ENCODE measurements around the gene WDR5. TPM values are rescaled to one million over a fixed set of nuclear protein-coding genes. Genes with fewer than 3 reads are reported as not detected.

Gene WDR5
- total and polyA plus RNA-seq, 7 experiments from 2014 or later: 13.8 to 42.3 (median 20.2) TPM

DNA sequence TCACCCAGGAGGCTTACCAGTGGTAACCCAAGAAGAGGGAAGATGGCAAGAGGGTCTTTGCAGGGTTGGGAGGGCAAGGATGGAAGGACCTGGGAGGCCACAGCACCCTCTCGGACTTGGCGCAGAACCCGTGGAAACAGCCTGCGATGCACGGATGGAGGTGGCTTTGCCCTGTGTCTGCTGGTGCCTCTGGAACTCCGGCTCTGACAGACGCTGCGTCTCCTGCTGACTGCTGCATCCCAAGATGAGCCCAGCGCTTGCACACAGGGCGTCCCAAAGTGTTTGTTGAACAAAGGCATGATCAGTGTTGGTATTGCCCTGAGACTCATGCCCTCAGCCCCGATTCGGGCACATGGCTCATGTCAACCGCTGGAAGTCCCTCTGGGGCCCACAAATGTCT is 30.5 kb downstream of the WDR5 start:
- CTCF ChIA-PET: no interaction called here
- Histone ChIP-seq H3K9me3 (ENCODE audit: control insufficient read depth in 2 of 3, low read length in 3 of 3) (no peaks in the 10 kb centered on the region), H3K27ac (ENCODE audit: low read depth, low read length) (no peak overlapping the region), H3K4me1 (ENCODE audit: control insufficient read depth in 2 of 2, insufficient read depth in 2 of 2, low read length in 2 of 2) (peaks cover 0 to 18% of the 10 kb centered on the region in 2 donors), H3K36me3 (ENCODE audit: control insufficient read depth in 2 of 3, insufficient read depth in 3 of 3, low read length in 3 of 3) (no peaks in the 10 kb centered on the region), H3K4me3 (ENCODE audit: low read length) (no peak overlapping the region), H3K27me3 (ENCODE audit: control insufficient read depth in 2 of 2, insufficient read depth in 2 of 2, low read length in 2 of 2) (no peaks in the 10 kb centered on the region)
- Mint-ChIP-seq H3K27me3 (no peaks in the 10 kb centered on the region), H3K4me3 (peak overlapping the region in 3 of 10 donors; percentile 16 to 50 (median 40)), H3K27ac (peak overlapping the region in 4 of 9 donors; percentile 14 to 67 (median 38)), H3K4me1 (peaks cover 0 to 28% (median 18%) of the 10 kb centered on the region in 7 donors), H3K9me3 (peaks cover 0 to 5% (median 0%) of the 10 kb centered on the region in 11 donors), H3K36me3 (peaks cover 0 to 3% (median 0%) of the 10 kb centered on the region in 5 donors)
- POLR2A ChIA-PET: interaction anchor here (4.4 kb wide), 1 partner anchor 32 kb away, joined by 61 read pairs; the partner anchor contains the start of gene WDR5
- intact Hi-C loops (cut with micrococcal nuclease): loop anchor here (10.0 kb wide), 6 partner anchors 792 to 1948 kb away; partner anchors contain the start of genes MED22 (in 1 of the 2), MRPS2 (in 1 of the 2), RPL7A (in 1 of the 2) and SETX (in 1 of the 2)
- ATAC-seq (no peak), DNase-seq (no peak)

DNA sequence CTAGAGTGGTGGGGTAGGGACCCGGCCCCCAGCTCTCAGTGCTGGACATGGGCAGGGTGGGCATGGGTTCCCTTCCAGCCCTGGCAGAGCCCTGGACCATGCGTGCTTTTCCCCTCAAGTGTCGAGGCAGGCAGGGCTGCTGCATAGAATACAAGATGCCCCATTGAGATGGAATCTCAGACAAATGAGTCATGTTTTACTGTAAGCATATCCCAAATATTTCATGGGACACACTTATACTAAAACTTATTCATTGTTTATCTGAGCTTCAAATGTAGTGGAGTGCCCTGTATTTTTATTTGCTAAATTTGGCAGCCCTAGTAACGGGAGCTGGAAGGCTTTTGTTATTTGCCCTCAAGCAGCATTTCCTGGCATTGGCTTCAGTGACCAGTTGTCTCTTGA is 31.6 kb downstream of the WDR5 start:
- no peak for DNase-seq
- Histone ChIP-seq H3K27me3 (ENCODE audit: control insufficient read depth in 2 of 2, insufficient read depth in 2 of 2, low read length in 2 of 2) (no peaks in the 10 kb centered on the region), H3K4me1 (ENCODE audit: control insufficient read depth in 2 of 2, insufficient read depth in 2 of 2, low read length in 2 of 2) (peaks cover 0 to 17% of the 10 kb centered on the region in 2 donors), H3K27ac (ENCODE audit: low read depth, low read length) (no peak overlapping the region), H3K9me3 (ENCODE audit: control insufficient read depth in 2 of 3, low read length in 3 of 3) (no peaks in the 10 kb centered on the region), H3K36me3 (ENCODE audit: control insufficient read depth in 2 of 3, insufficient read depth in 3 of 3, low read length in 3 of 3) (no peaks in the 10 kb centered on the region), H3K4me3 (ENCODE audit: low read length) (no peak overlapping the region)
- intact Hi-C loops (cut with micrococcal nuclease): loop anchor here (10.0 kb wide), 6 partner anchors 793 to 1947 kb away; partner anchors contain the start of genes MED22 (in 1 of the 2), MRPS2 (in 1 of the 2), RPL7A (in 1 of the 2) and SETX (in 1 of the 2)
- Mint-ChIP-seq H3K27me3 (no peaks in the 10 kb centered on the region), H3K4me1 (peaks cover 0 to 18% (median 11%) of the 10 kb centered on the region in 7 donors), H3K4me3 (no peak overlapping the region), H3K36me3 (peaks cover 0 to 3% (median 0%) of the 10 kb centered on the region in 5 donors), H3K9me3 (peaks cover 0 to 5% (median 0%) of the 10 kb centered on the region in 11 donors), H3K27ac (no peak overlapping the region)
- no peak for ATAC-seq
- ChIA-PET POLR2A (interaction anchor here (0.6 to 0.9 kb wide), 2 partner anchors 13 to 141 kb away, joined by 5 to 6 read pairs; no protein-coding TSS in a partner anchor), CTCF (interaction anchor here (1.1 to 1.9 kb wide), 2 partner anchors 229 to 275 kb away, joined by 3 to 8 read pairs; no protein-coding TSS in a partner anchor)

- Histone ChIP-seq H3K4me3 (ENCODE audit: low read length) (no peak overlapping the region), H3K27me3 (ENCODE audit: control insufficient read depth in 2 of 2, insufficient read depth in 2 of 2, low read length in 2 of 2) (no peaks in the 10 kb centered on the region), H3K9me3 (ENCODE audit: control insufficient read depth in 2 of 3, low read length in 3 of 3) (no peaks in the 10 kb centered on the region), H3K27ac (ENCODE audit: low read depth, low read length) (no peak overlapping the region), H3K4me1 (ENCODE audit: control insufficient read depth in 2 of 2, insufficient read depth in 2 of 2, low read length in 2 of 2) (peaks cover 0 to 9% of the 10 kb centered on the region in 2 donors), H3K36me3 (ENCODE audit: control insufficient read depth in 2 of 3, insufficient read depth in 3 of 3, low read length in 3 of 3) (no peaks in the 10 kb centered on the region)
- no peak for DNase-seq
- Mint-ChIP-seq H3K27me3 (no peaks in the 10 kb centered on the region), H3K9me3 (peaks cover 0 to under 1% (median 0%) of the 10 kb centered on the region in 11 donors), H3K4me1 (peaks cover 0 to 13% (median 7%) of the 10 kb centered on the region in 7 donors), H3K36me3 (no peaks in the 10 kb centered on the region), H3K27ac (peak overlapping the region in 1 of 9 donors; percentile 47), H3K4me3 (no peak overlapping the region)
- no peak for ATAC-seq
- intact Hi-C loops (cut with micrococcal nuclease): loop anchor here (10.0 kb wide), 6 partner anchors 794 to 1946 kb away; partner anchors contain the start of genes MED22 (in 1 of the 2), MRPS2 (in 1 of the 2), RPL7A (in 1 of the 2) and SETX (in 1 of the 2)
- POLR2A ChIA-PET: no interaction called here
- CTCF ChIA-PET: interaction anchor here (0.6 to 1.9 kb wide), 6 partner anchors 26 to 434 kb away, joined by 3 to 8 read pairs (median 4); no protein-coding TSS in a partner anchor
Observed at GRCh38 chr9:134168757-134169550, 33.1 kb downstream of the WDR5 start.

- no peaks in the 10 kb centered on the region for H3K27me3 ChIP-seq (ENCODE audit: control insufficient read depth in 2 of 2, insufficient read depth in 2 of 2, low read length in 2 of 2)
- POLR2A ChIA-PET: no interaction called here
- CTCF ChIA-PET: interaction anchor here (1.0 to 2.5 kb wide), 8 partner anchors 17 to 276 kb away, joined by 3 to 12 read pairs (median 4); no protein-coding TSS in a partner anchor
- Mint-ChIP-seq H3K27ac (no peak overlapping the region), H3K4me3 (no peak overlapping the region), H3K36me3 (no peaks in the 10 kb centered on the region), H3K9me3 (no peaks in the 10 kb centered on the region), H3K27me3 (no peaks in the 10 kb centered on the region), H3K4me1 (peaks cover 0 to 13% (median 8%) of the 10 kb centered on the region in 7 donors)
- ATAC-seq (no peak), DNase-seq (no peak)
- H3K27ac ChIP-seq (ENCODE audit: low read depth, low read length): no peak overlapping the region
- H3K9me3 ChIP-seq (ENCODE audit: control insufficient read depth in 2 of 3, low read length in 3 of 3): no peaks in the 10 kb centered on the region
- H3K4me3 ChIP-seq (ENCODE audit: low read length): no peak overlapping the region
- H3K4me1 ChIP-seq (ENCODE audit: control insufficient read depth in 2 of 2, insufficient read depth in 2 of 2, low read length in 2 of 2): peaks cover 0 to 9% of the 10 kb centered on the region in 2 donors
- intact Hi-C loops (cut with micrococcal nuclease): loop anchor here (1.0 to 10.0 kb wide), 9 partner anchors 47 to 1945 kb away; partner anchors contain the start of genes MED22 (in 1 of the 2), MRPS2 (in 1 of the 2), RPL7A (in 1 of the 2) and RXRA (in 1 of the 2)
- no peaks in the 10 kb centered on the region for H3K36me3 ChIP-seq (ENCODE audit: control insufficient read depth in 2 of 3, insufficient read depth in 3 of 3, low read length in 3 of 3)
Observed at GRCh38 chr9:134169724-134170401, 34.0 kb downstream of the WDR5 start.

DNA sequence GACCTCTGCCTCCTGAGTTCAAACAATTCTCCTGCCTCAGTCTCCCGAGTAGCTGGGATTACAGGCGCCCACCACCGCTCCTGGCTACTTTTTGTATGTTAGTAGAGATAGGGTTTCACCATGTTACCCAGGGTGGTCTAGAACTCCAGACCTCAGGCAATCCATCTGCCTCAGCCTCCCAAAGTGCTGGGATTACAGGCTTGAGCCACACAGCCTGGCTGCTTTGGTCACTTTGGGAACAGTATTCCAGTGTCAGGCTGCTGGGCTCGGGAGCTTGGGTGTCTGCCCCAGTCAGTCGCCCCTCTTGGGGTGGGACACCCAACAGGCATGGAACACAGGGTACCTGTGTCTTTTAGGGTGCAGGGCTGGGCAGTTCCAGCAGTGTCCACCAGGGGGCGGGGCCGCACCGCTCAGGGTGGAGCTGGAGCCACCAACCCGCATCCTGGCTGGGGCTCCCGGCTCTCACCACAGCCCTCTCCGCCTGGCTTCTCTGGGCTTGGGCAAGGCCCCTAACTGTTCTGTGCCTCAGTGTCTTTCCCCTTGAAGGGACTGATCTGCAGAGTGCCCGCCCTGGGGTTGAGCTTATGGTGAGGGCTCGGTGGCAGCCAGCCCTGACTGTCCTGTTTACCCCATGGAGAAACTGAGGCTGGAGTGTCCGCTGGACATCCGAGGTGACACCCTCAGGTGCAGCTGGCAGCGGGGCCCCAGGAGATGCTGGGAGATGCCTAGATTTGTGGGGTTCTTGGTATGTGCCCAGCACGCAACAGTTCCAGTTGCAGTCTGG is 34.8 kb downstream of the WDR5 start:
- POLR2A ChIA-PET: interaction anchor here (0.7 to 1.5 kb wide), 3 partner anchors 272 to 286 kb away, joined by 3 to 8 read pairs (median 5); no protein-coding TSS in a partner anchor
- peak in 5 of 9 donors; percentile 20 to 39 (median 36) for DNase-seq
- H3K27me3 Mint-ChIP-seq: no peaks in the 10 kb centered on the region

More for the DNA sequence above, 34.8 kb downstream of the WDR5 start:
- no peak overlapping the region for H3K4me3 ChIP-seq (ENCODE audit: low read length)
- no peak for ATAC-seq
- H3K27ac Mint-ChIP-seq: no peak overlapping the region
- H3K27me3 ChIP-seq (ENCODE audit: control insufficient read depth in 2 of 2, insufficient read depth in 2 of 2, low read length in 2 of 2): no peaks in the 10 kb centered on the region
- CTCF ChIA-PET: interaction anchor here (0.8 to 2.5 kb wide), 10 partner anchors 17 to 289 kb away, joined by 3 to 12 read pairs (median 4); no protein-coding TSS in a partner anchor
- peaks cover 0 to 4% of the 10 kb centered on the region in 2 donors for H3K4me1 ChIP-seq (ENCODE audit: control insufficient read depth in 2 of 2, insufficient read depth in 2 of 2, low read length in 2 of 2)
- no peaks in the 10 kb centered on the region for H3K9me3 ChIP-seq (ENCODE audit: control insufficient read depth in 2 of 3, low read length in 3 of 3)
- H3K36me3 Mint-ChIP-seq: no peaks in the 10 kb centered on the region
- H3K36me3 ChIP-seq (ENCODE audit: control insufficient read depth in 2 of 3, insufficient read depth in 3 of 3, low read length in 3 of 3): no peaks in the 10 kb centered on the region
- no peak overlapping the region for H3K27ac ChIP-seq (ENCODE audit: low read depth, low read length)
- H3K4me3 Mint-ChIP-seq: no peak overlapping the region
- H3K9me3 Mint-ChIP-seq: no peaks in the 10 kb centered on the region
- intact Hi-C loops (cut with micrococcal nuclease): loop anchor here (1.0 to 2.0 kb wide), 3 partner anchors 46 to 273 kb away; partner anchors contain the start of gene RXRA (in 1 of the 2)
- H3K4me1 Mint-ChIP-seq: peaks cover 0 to 9% (median 4%) of the 10 kb centered on the region in 7 donors

Data from naive thymus-derived CD4-positive, alpha-beta T cell (primary cell).